ENCODE measurements around the gene STAG2. TPM values are rescaled to one million over a fixed set of nuclear protein-coding genes. Genes with fewer than 3 reads are reported as not detected.

STAG2 gene
- total and polyA plus RNA-seq, 2 donors, result 37.9 to 168 TPM

DNA sequence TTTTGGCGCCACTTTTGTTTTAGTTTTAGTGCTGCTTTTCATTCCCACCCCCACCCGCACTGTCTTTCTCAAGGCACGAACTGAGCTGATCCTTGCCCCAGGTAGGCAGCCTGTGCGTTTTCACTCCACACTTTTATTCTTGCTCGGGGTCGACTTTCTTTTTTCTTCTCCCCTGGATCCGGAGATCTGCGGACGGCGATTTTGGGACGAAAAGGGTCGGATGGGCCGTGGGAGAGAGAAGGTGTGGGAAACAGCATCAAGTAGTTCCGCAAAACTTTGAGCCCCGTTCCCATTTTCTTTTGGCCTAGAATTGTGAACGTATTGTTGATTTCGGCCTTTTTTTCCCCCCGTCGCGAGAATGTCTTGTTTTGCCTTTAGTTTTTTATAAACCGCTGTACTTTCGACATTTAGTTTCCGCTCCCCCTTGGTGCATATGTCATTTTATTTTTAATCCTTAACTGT is 531 bp downstream of the STAG2 start:
- H3K27ac ChIP-seq (ENCODE audit: low read depth), result peak overlapping the region; percentile 94
- H3K36me3 ChIP-seq (ENCODE audit: insufficient read depth), result no peaks in the 10 kb centered on the region
- 0% methylated on average over 23 of the region's 23 CpGs for WGBS
- H3K4me1 ChIP-seq (ENCODE audit: insufficient read depth), result no peaks in the 10 kb centered on the region
- peak overlapping the region; percentile 56 for H3K4me3 ChIP-seq (ENCODE audit: low read depth, low read length)
- DNase-seq (ENCODE audit: extremely low spot score), result no peak

GRCh38 chrX:123962794-123963373 is 1.4 kb downstream of the STAG2 start:
- Histone ChIP-seq H3K27ac (ENCODE audit: low read depth) (peak overlapping the region; percentile 94), H3K4me3 (ENCODE audit: low read depth, low read length) (peak overlapping the region; percentile 56), H3K36me3 (ENCODE audit: insufficient read depth) (no peaks in the 10 kb centered on the region), H3K4me1 (ENCODE audit: insufficient read depth) (no peaks in the 10 kb centered on the region)
- peak; percentile 84 for DNase-seq (ENCODE audit: extremely low spot score)
- 0% methylated on average over 22 of the region's 22 CpGs for WGBS

- no peak for DNase-seq (ENCODE audit: extremely low spot score)
- Histone ChIP-seq H3K4me3 (ENCODE audit: low read depth, low read length) (no peak overlapping the region), H3K4me1 (ENCODE audit: insufficient read depth) (no peaks in the 10 kb centered on the region), H3K27ac (ENCODE audit: low read depth) (peak overlapping the region; percentile 2), H3K36me3 (ENCODE audit: insufficient read depth) (no peaks in the 10 kb centered on the region)
- whole genome bisulfite sequencing, result under 1% methylated on average over 2 of the region's 2 CpGs
Observed at GRCh38 chrX:123964156-123964834, 2.8 kb downstream of the STAG2 start.

GRCh38 chrX:123965712-123966111 is 4.2 kb downstream of the STAG2 start:
- 96% methylated on average over 6 of the region's 6 CpGs for WGBS
- DNase-seq (ENCODE audit: extremely low spot score), result no peak
- Histone ChIP-seq H3K36me3 (ENCODE audit: insufficient read depth) (no peaks in the 10 kb centered on the region), H3K4me3 (ENCODE audit: low read depth, low read length) (no peak overlapping the region), H3K4me1 (ENCODE audit: insufficient read depth) (no peaks in the 10 kb centered on the region), H3K27ac (ENCODE audit: low read depth) (no peak overlapping the region)

DNA sequence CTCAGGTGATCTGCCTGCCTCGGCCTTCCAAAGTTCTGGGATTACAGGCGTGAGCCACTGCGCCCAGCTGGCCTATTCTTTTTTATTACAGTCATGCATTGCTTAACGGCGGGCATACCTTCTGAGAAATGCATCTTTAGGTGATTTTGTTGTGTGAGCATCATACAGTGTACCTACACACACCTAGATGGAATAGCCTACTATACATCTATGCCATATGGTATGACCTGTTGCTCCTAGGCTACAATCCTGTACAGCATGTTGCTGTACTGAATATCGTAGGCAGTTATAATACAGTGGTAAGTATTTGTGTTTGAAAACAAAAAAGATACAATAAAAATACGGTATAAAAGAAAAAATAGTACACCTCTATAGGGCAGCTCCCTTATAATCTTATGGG is 6.0 kb downstream of the STAG2 start:
- H3K4me3 ChIP-seq (ENCODE audit: low read depth, low read length), result no peak overlapping the region
- WGBS, result 94% methylated on average over 7 of the region's 7 CpGs
- no peaks in the 10 kb centered on the region for H3K4me1 ChIP-seq (ENCODE audit: insufficient read depth)
- H3K36me3 ChIP-seq (ENCODE audit: insufficient read depth), result no peaks in the 10 kb centered on the region
- DNase-seq (ENCODE audit: extremely low spot score), result no peak
- H3K27ac ChIP-seq (ENCODE audit: low read depth), result no peak overlapping the region

GRCh38 chrX:123968383-123969050 is 7.0 kb downstream of the STAG2 start:
- no peak overlapping the region for H3K27ac ChIP-seq (ENCODE audit: low read depth)
- no peaks in the 10 kb centered on the region for H3K4me1 ChIP-seq (ENCODE audit: insufficient read depth)
- no peak overlapping the region for H3K4me3 ChIP-seq (ENCODE audit: low read depth, low read length)
- WGBS, result 63% methylated on average over 5 of the region's 5 CpGs
- DNase-seq (ENCODE audit: extremely low spot score), result no peak
- H3K36me3 ChIP-seq (ENCODE audit: insufficient read depth), result no peaks in the 10 kb centered on the region

DNA sequence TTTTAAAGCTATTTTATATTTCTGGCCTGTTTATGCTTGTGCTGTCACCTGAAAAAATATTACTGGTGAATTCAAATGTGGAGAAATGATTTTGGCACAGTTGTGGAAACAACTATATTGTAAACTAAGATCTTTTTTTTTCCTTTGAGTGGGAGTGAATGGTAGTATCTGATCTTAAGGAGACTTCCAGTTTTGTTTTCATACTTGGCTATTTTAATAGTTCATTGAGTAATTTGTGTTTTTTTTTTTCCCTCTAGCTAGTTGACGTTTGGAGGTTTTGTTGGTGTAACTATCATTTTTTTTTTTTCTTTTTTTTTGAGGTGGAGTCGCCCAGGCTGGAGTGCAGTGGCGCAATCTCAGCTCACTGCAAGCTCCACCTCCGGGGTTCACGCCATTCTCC is 10.5 kb downstream of the STAG2 start:
- Histone ChIP-seq H3K4me3 (ENCODE audit: low read depth, low read length) (no peak overlapping the region), H3K36me3 (ENCODE audit: insufficient read depth) (no peaks in the 10 kb centered on the region), H3K4me1 (ENCODE audit: insufficient read depth) (no peaks in the 10 kb centered on the region), H3K27ac (ENCODE audit: low read depth) (no peak overlapping the region)
- WGBS, result 67% methylated on average over 5 of the region's 5 CpGs
- DNase-seq (ENCODE audit: extremely low spot score), result no peak

- Histone ChIP-seq H3K36me3 (ENCODE audit: insufficient read depth) (no peaks in the 10 kb centered on the region), H3K4me1 (ENCODE audit: insufficient read depth) (no peaks in the 10 kb centered on the region), H3K4me3 (ENCODE audit: low read depth, low read length) (no peak overlapping the region), H3K27ac (ENCODE audit: low read depth) (no peak overlapping the region)
- WGBS, result 21% methylated on average over 3 of the region's 3 CpGs
- no peak for DNase-seq (ENCODE audit: extremely low spot score)
Observed at GRCh38 chrX:123973921-123974320, 12.4 kb downstream of the STAG2 start.

- H3K4me3 ChIP-seq (ENCODE audit: low read depth, low read length), result no peak overlapping the region
- no peak overlapping the region for H3K27ac ChIP-seq (ENCODE audit: low read depth)
- WGBS, result 78% methylated on average over 6 of the region's 6 CpGs
Observed at GRCh38 chrX:123975180-123975579, 13.7 kb downstream of the STAG2 start.

DNA sequence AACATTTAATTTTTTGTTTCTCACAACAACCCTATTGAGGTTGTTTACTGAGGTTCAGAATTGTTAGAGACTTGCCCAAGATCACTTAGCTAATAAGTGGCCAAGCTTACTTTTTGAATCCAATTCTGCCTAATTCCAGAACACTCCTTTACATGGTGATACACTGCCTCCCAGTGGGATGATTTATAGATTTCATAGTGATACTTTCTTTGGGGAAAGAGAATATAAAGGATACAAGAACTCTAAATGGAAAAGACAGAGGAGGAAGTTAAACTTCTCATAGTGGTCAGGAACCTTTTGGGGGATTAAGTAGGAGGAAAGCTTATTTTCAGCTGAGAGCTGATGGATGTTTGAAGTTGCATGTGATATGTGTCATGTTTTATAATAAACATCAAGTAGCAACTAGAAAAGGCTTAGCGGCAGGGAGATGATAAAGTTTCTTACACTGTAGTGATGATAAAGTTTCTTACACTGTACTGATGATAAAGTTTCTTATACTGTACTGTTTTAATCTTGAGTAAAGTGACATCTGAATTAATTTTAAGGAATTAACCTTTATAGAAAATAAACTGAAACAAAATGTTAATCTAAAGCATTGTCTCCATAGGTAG is 15.3 kb downstream of the STAG2 start:
- Histone ChIP-seq H3K4me3 (ENCODE audit: low read depth, low read length) (no peak overlapping the region), H3K36me3 (ENCODE audit: insufficient read depth) (no peaks in the 10 kb centered on the region), H3K27ac (ENCODE audit: low read depth) (no peak overlapping the region), H3K4me1 (ENCODE audit: insufficient read depth) (no peaks in the 10 kb centered on the region)
- 48% methylated on average over 1 of the region's 1 CpG for WGBS
- DNase-seq (ENCODE audit: extremely low spot score), result no peak

More at GRCh38 chrX:123975180-123975579, 13.7 kb downstream of the STAG2 start:
- no peak for DNase-seq (ENCODE audit: extremely low spot score)
- Histone ChIP-seq H3K4me1 (ENCODE audit: insufficient read depth) (no peaks in the 10 kb centered on the region), H3K36me3 (ENCODE audit: insufficient read depth) (no peaks in the 10 kb centered on the region)

DNA sequence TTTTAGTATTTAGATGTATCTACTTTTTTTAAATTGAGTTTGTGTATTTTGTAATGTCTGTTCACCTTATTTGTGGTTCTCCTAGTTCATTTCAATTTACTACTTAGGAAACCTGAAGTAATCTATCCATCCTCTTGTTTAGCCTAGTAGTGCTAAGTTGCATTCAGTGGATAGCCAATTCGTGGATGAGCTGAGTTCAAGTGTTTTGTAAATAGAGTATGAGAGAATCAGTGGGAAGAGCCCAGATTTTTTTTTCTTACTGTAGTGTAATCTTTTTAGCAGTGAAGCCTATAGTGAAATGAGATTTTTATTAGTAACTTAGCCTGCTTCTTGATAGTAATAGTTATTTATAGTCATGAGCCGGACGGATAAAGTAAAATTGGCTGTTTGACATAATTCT is 21.7 kb downstream of the STAG2 start:
- 14% methylated on average over 3 of the region's 3 CpGs for WGBS
- DNase-seq (ENCODE audit: extremely low spot score), result no peak
- no peak overlapping the region for H3K27ac ChIP-seq (ENCODE audit: low read depth)

GRCh38 chrX:123986377-123986776 is 24.9 kb downstream of the STAG2 start:
- Histone ChIP-seq H3K4me3 (ENCODE audit: low read depth, low read length) (no peak overlapping the region), H3K27ac (ENCODE audit: low read depth) (no peak overlapping the region), H3K4me1 (ENCODE audit: insufficient read depth) (no peaks in the 10 kb centered on the region), H3K36me3 (ENCODE audit: insufficient read depth) (no peaks in the 10 kb centered on the region)
- DNase-seq (ENCODE audit: extremely low spot score), result no peak
- 71% methylated on average over 2 of the region's 2 CpGs for WGBS

More for the DNA sequence above, 21.7 kb downstream of the STAG2 start:
- Histone ChIP-seq H3K4me1 (ENCODE audit: insufficient read depth) (no peaks in the 10 kb centered on the region), H3K4me3 (ENCODE audit: low read depth, low read length) (no peak overlapping the region), H3K36me3 (ENCODE audit: insufficient read depth) (no peaks in the 10 kb centered on the region)

- Histone ChIP-seq H3K36me3 (ENCODE audit: insufficient read depth) (no peaks in the 10 kb centered on the region), H3K4me1 (ENCODE audit: insufficient read depth) (no peaks in the 10 kb centered on the region), H3K4me3 (ENCODE audit: low read depth, low read length) (no peak overlapping the region), H3K27ac (ENCODE audit: low read depth) (no peak overlapping the region)
- 89% methylated on average over 1 of the region's 1 CpG for WGBS
- no peak for DNase-seq (ENCODE audit: extremely low spot score)
Observed at GRCh38 chrX:123988423-123989111, 27.1 kb downstream of the STAG2 start.
